ENCODE measurements around the gene CTU1.

Gene CTU1

DNA sequence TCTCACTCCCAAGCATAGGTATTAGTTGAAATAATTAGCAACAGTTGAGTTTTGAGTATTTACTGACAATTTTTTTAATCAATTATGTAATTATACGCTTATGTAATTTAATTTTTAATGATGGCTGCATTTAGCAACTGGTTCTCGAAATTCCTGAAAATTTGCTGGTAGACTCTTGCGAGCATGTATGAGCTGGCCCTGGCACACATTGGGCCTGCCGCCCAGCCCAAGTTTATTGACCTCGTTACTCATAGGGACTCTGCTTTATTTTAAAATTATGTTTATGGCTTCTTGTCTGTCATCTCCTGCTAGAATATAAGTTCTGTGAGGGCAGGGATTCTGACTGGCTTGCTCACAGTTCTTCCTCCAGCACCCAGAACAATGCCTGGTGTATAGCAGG, 32.2 kb downstream of the CTU1 start:
- TF ChIP-seq, protein P1, sequence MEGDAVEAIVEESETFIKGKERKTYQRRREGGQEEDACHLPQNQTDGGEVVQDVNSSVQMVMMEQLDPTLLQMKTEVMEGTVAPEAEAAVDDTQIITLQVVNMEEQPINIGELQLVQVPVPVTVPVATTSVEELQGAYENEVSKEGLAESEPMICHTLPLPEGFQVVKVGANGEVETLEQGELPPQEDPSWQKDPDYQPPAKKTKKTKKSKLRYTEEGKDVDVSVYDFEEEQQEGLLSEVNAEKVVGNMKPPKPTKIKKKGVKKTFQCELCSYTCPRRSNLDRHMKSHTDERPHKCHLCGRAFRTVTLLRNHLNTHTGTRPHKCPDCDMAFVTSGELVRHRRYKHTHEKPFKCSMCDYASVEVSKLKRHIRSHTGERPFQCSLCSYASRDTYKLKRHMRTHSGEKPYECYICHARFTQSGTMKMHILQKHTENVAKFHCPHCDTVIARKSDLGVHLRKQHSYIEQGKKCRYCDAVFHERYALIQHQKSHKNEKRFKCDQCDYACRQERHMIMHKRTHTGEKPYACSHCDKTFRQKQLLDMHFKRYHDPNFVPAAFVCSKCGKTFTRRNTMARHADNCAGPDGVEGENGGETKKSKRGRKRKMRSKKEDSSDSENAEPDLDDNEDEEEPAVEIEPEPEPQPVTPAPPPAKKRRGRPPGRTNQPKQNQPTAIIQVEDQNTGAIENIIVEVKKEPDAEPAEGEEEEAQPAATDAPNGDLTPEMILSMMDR (IDR thresholded peaks at IDR 0.05; ENCODE audit: control insufficient read depth, insufficient read depth, low read depth, low read length, missing control alignments) = no peak
- no peak for DNase-seq (ENCODE audit: low read depth)
- H3K4me3 ChIP-seq (ENCODE audit: control insufficient read depth, low read depth, low read length) = no peak overlapping the region

DNA sequence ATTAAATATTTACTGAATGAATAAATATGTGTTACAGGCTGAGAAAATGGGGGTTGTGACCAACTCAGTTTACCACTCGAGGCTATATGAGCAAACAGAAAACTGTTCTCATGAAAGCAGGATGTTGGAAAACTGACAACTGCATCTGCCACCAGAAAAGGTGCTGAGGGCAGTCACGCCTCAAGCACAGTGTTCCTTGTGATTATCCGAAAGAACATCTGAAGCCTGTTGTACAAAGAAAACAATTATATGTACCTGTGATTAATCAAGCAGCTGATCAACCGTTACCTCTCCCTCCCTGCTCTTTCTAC, 37.2 kb downstream of the CTU1 start:
- no peak for DNase-seq (ENCODE audit: low read depth)
- H3K4me3 ChIP-seq (ENCODE audit: control insufficient read depth, low read depth, low read length) = no peak overlapping the region
- TF ChIP-seq, protein P1 (IDR thresholded peaks at IDR 0.05; ENCODE audit: control insufficient read depth, insufficient read depth, low read depth, low read length, missing control alignments) = no peak

DNA sequence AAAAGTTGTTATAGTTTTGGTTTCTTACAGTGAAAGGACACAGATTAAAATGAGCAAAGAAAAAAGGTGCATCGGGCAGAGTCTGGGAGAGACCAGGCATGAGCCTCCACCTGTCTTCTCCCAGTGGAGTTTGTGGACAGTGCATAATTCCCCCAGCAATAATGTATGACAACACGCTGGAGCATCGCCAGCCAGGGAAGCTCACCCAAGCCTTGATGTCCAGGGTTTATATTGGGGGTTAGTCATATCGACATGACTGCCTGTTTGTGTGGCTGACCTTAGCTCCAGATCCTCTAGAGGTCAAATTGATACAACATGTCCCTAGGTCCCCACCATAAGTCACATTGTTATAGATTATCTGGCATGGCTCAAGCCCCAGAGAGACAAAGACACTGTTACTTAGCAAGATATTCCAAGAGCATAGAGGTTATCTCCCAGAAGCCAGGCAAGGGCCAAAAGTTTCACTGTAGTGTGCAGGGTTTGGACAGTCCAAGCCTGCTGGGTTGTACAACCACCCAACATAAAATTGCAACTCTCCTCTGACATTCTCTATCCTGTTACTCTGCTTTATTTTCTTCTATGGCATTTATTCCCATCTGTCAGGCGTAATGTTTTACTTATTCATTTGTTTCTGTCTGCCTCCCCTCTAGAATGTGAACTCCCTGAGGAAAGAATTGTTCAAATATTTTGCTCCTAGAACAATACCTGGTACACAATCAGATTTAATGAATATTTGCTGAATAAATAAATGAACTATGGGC, 37.7 kb downstream of the CTU1 start:
- H3K4me3 ChIP-seq (ENCODE audit: control insufficient read depth, low read depth, low read length) = no peak overlapping the region
- TF ChIP-seq, protein P1 (IDR thresholded peaks at IDR 0.05; ENCODE audit: control insufficient read depth, insufficient read depth, low read depth, low read length, missing control alignments) = no peak
- DNase-seq (ENCODE audit: low read depth) = no peak

DNA sequence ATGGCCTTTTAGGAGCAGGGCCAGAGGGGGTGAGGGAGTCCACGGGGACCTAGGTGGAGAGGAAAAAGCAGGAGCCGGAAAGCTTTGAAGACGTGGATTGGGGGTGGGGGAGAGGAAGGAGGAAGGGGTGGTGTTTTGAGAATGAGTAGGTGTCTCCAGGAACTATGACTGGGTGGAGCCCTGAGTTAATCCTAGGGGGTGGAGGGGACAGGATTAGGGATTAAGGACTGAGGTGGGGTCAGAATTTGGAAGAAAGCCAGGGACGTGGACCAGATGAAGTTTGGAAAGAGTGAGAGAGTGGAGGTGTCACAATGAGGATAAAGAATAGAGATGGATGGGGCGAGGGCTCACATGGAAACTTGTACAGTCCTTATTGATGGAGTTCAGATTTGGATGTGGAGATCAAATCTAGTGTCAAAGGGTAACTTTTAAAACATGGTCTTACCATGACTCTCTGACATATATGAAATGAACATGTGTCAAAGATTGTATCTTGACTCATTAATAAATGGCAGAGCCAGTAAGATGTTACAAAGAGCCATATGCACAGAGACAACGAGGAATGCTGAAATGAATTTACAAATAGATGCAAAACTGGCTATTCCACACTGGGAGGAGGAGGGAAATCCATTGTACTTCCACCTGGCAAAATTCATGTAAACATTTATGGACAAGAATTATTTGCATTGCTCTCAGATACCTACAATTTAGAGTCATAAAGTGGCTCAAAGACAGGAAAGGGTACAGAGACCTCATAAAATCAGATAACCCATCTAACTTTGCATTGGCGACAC, 41.6 kb downstream of the CTU1 start:
- TF ChIP-seq, protein P1 (IDR thresholded peaks at IDR 0.05; ENCODE audit: control insufficient read depth, insufficient read depth, low read depth, low read length, missing control alignments) = no peak
- DNase-seq (ENCODE audit: low read depth) = no peak
- H3K4me3 ChIP-seq (ENCODE audit: control insufficient read depth, low read depth, low read length) = no peak overlapping the region

DNA sequence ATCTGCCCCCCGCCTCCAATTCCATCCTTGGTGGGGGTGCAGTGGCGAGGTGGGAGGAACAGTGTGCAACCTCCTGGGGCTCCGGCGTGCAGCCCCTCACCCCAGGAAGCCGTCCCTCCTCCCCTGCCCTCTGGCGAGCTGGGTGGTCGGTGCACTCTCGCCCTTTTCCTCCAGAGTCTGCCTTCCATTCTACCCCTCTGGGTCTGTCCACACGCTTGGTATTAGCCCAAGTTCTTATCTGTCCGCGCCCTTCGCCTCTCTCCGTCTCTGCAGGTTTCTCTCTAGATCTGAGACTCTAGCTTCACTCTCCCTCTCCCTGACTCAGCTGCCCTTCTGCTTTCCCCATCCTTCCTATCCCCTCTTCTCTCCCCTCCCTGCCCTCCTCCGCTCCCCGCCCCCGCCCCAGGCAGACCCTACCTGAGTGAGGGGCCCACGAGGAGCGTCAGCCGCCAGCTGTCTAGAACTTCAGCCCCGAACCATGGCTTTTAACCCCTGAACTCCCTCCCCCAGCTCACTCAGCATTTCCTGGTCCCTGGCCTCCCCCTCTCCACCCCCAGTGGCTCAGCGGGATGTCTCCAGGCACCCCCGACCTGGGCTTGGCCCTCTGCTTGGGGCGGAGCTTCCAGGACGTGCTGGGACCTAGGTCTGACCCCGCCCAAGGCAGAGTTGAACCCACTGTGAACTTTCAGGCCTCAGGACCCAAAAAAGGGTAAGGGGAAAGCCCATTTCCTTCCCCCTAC, 42.8 kb downstream of the CTU1 start:
- H3K4me3 ChIP-seq (ENCODE audit: control insufficient read depth, low read depth, low read length) = no peak overlapping the region
- TF ChIP-seq, protein P1 (IDR thresholded peaks at IDR 0.05; ENCODE audit: control insufficient read depth, insufficient read depth, low read depth, low read length, missing control alignments) = no peak
- DNase-seq (ENCODE audit: low read depth) = no peak

DNA sequence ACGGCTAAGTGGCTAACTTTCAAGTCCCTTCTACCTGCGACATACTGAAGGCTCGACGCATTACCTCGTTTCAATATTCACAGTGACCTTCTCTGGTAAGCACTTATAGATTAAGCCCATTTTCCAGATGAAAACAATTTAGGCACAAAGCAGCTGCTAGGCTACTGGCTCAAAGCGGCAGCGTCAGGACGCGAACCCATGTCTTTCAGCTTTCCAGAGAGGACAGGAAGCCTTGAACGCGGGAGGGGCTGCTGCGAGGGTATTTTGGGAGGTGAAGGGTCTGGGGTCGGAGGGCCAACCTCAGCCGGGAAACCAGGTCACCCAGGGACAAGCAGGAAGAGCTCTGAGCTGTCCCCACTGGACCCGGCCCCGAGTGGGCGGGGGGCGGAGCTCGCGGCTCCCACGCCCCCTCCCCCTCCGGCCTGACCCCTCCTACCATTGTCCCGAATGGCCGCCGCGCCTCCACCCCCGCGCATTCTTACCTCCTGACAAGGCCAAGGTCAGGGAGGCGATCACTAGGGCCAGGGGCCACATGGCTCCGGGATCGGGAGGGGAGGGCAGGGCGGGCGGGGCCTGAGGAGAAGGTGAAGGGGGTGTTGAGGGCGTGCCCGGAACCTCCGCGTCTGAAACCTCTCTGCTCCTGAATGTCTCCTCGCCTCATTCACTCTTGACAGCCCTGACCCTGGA, 43.5 kb downstream of the CTU1 start, which contains the start of gene KLK13:
Gene KLK13 (minus strand): TSS at position 559 of the 687 bp plus-strand sequence. CDS start 25 bp downstream, at position 534.
- H3K4me3 ChIP-seq (ENCODE audit: control insufficient read depth, low read depth, low read length) = no peak within 1 kb of the TSS
- DNase-seq (ENCODE audit: low read depth) = no peak
- TF ChIP-seq, protein P1 (IDR thresholded peaks at IDR 0.05; ENCODE audit: control insufficient read depth, insufficient read depth, low read depth, low read length, missing control alignments) = no peak
